HG03025 (cell line): ENCODE measurements around the gene KCNH4.
"Not testable (repeated sequence)": the region's sequence is repeated elsewhere in the genome, so short reads cannot be mapped to it uniquely, and the experiment has no call there.

Source experiments
- ATAC-seq: cut with Tn5 transposase; IDR thresholded peaks from one replicate; pipeline ENCODE4 v1.9.1; 2021; ENCODE audit warnings: mild to moderate bottlenecking, moderate library complexity; ENCODE audit not compliant: unreplicated experiment, low FRiP score

Gene KCNH4

DNA sequence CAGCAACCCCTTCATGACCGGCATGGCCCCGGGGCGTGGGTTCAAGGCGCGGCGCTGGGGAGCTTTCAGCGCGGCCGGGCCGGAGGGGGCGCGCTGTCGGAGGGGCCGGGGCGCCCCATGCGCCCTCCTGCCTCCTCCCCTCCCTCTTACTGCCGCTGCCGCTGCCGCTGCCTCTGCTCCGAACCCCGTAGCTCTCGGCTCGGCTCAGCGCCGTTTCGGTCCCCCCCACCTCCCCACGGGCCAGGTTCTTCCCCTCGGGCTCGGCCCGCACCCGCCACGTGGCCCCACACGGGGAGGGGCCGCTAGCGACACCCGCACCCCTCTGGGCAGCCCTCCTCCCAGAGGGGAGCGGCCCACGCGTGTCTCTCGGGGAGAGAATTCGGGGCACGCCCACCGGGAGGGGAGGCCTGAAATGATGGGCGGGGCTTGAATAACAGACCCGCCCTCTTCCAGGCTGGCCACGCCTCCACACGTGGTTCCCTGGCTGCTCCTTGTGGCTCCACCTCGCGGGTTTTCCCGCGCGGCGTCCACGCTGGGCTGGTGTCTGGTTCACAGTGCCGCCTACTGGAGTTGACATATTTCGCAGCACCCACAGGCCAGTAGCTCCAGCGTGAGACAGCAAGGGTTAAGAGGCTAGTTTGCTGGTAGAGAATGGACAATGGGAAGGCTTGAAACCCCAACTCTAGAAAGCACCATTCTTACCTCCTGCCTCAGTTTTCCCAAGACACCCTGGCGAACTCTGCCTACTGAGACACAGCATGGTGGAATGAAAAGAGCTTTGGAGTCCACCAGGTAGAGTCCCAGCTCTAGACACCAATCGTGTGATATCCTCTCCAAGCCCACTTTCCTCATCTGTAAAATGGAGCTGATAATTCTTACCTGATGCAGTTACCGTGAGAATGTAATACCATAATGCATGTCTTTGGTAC, at the start of gene KCNH4:
TSS of gene KCNH4 (minus strand) at position 221 of the 929 bp plus-strand sequence. CDS start at position 24, 197 bp downstream.
- no peak for ATAC-seq

DNA sequence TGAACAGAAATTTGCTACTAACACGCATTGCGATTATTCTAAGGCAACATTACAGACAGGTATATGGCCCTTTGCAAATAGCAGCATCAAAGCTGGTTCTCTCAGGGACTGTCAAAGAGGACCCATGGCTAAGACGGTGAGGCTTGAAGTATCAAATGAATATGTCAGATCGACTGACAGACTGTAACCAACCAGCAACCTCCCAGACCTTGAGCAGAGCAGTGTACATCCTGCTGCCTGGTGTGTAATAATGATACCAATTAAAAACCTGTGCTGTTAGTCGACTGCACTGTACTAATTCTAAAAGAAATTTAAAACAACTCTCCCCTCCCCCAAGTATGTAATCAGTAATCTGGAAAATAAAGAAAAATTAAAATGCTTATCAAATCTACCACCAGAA, 49.3 kb upstream of the KCNH4 start:
- ATAC-seq, result no peak

DNA sequence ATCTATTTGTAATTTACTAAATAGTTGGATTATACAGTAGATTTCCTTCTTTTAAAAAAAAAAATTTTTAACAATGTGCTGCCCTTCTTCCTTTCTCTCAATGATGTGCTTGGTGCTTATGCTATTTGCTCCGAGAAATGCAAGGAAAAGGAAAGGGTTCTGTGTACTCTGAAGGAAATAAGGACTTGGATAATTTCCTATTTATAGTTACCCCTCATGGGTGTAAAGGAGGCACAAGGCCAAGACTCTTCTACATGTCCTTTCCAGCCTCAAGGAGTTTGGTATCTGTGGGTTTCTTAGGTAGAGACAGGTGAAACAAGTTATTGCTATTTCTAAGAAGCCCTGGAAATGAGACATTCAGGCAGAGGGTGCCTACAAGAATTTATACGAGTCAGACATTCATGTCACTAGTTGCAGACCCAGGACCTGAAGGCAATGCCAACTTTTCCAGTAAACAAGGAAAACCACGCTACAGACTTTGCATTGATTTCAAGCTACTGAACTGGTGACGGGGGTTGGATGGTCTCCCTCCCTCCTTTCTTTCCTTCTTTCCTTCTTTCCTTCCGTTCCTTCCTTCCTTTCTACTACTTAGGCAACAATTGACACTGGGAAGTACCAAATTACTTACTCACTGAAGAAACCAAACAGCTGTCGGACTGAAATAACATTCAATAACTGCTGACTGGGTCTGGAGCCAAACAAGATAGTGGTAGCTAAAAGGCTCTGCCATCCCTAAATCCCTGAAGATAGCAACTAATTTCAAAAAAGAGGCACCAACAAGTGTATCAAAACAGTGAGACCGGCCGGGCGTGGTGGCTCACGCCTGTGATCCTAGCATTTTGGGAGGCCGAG, 47.1 kb upstream of the KCNH4 start:
- ATAC-seq, result no peak

DNA sequence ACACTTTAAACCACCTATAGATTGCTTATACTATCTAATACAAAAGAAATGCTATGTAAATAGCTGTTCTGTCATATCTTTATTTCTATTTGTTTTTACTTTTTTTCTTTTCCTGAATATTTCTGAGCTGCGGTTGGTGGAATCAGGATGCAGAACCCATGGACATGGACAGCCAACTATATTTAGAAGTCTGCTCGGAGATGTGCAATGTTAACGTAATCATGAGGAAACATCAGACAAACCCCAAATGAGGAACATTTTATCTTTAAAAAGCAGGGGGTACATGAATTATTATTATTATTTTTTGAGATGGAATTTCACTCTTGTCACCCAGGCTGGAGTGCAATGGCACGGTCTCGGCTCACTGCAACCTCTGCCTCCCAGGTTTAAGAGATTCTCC, 44.7 kb upstream of the KCNH4 start:
- ATAC-seq, result no peak

DNA sequence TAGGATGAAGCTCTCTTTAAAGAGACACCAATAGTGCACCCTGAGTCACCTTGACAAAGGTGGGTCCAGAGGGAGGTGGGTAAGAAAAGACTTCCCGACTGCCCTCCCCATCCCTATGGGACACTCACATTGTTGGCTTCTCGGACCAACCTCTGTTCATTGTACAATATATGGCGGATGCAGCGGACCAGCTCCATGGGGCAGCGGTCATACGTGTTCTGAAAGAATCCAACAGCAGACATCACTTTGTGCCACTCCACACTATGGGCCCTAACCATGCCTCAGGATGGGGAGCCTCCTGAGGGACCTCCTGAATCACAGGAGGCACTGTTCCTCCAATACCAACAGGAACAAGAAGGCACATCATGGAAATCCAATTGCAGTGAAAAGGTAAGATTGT, 43.7 kb upstream of the KCNH4 start:
- ATAC-seq, result no peak

DNA sequence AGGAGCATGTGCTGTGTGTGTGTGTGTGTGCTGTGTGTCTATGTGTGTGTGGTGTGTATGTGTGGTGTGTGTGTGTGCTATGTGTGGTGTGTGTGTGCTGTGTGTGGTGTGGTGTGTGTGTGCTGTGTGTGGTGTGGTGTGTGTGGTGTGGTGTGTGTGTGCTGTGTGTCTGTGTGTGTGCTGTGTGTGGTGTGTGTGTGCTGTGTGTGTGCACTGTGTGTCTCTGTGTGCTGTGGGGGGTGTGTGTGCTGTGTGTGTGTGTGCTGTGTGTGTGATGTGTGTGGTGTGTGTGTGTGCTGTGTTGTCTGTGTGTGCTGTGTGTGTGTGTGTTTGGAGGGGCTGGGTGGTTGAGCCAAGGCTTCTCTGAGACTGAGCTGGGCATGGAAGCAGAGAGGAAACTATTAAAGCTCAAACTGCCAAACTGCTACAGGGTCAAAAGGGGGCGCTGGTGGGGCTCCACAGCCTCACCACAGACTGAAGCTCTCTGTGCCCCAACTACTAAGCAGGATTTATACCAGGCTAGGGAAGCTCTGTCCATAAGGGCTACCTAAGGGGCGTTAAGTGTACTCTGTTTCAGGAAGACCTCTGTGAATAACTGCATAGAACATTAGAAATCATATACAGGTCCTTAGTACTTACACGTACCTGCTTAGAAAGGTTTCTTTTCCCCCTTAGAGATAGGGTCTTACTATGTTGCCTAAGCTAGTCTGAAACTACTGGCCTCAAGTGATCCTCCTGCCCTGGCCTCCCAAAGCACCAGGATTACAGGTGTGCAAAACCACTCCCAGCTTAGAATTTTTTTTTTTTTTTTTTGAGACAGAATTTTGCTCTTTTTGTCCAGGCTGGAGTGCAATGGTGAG, 41.2 kb upstream of the KCNH4 start:
- no peak for ATAC-seq

DNA sequence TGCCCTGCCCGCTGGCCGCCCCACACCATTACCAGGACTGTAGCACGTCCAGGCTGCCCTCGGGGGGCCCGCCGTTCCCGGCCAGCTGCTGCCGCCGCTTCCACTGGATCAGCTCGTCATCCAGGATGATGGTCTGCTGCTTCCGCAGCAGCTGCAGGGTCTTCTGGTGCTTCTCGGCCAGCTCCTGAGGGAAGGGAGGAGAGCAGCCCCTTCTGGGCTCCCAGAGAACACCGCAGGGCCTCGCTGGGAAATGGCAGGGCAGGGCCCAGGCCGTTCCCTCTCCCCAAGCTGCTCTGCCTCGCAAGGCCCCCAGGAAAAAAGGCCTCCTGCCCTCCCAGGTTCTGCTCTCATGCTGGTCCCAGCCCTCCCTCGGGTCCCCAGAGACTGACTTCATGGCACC, 38.3 kb upstream of the KCNH4 start:
- ATAC-seq, result not testable (repeated sequence)

DNA sequence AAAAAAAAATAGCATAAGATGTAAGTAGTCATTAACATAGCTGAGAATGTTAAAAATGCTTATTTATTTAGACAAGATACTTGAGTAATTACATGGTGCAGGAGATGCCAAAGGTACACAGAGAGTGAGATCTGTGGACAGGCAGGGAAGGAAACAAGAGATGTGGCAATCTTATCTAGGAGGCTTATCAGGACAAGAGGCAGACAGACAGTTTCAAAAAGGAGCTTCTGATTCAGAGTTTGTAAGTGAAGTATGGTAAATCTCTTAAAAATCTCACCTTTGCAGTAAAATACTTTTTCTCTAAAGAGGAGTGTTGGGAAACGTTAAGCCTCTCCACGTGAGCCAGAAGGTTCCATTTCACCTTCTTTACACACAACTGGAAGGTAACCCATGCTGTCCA, 33.2 kb upstream of the KCNH4 start:
- ATAC-seq, result no peak

DNA sequence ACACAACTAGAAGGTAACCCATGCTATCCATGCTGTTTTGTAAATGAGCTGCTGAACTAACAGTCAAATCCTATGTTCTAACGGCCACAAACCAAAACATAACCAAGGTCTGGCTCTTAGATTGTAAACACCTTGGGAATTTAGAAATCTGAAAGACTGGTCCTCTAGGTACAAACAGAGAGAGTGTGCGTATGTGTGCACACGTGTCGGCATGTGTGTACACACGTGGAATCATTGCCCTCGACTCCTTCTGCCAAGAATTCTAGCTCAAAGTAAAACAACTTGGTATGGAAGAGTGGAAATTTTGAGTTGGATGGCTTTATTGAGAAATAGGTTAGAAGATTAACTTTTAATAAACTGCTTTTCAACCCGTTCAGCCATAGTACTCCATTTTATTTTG, 31.4 kb upstream of the KCNH4 start:
- no peak for ATAC-seq

DNA sequence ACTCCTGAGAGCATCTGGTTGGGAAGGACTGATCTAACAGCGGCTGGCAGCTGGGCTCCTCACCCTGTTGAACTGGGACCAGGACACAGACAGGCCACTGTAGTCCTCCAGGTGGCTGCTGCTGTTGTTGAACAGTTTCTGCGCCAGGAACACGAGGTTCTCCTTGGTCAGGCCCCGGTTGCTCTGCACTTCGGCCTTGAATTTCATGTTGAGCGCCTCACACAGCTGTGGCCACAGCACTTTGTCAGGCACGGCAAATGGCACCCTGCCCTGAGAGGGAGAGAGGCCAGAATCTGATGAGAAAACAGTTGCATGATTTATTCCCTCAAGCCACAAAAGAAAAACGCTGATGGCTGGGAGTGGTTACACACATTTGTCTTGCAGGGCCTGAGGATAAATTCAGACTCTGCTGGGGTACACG, 31.0 kb upstream of the KCNH4 start:
- ATAC-seq, result not testable (repeated sequence)

DNA sequence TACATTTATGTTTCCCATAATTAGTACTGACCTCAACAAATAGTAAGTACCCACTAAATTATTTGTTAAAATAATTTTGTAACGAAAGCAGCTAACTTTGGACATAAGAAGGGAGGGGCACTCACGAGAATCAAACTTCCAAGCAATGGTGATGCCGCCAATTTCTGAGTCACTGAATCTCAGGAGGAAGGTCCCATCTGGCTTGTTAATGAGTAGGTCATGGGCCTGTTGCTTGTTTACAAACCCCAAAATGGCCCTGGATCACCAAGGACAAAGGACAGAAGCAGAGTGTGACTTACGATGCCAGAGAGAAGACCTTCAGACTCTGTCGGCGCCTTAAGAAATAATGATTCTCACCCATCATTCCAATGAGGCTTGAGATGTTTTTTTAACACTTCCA, 29.1 kb upstream of the KCNH4 start:
- ATAC-seq, result no peak

DNA sequence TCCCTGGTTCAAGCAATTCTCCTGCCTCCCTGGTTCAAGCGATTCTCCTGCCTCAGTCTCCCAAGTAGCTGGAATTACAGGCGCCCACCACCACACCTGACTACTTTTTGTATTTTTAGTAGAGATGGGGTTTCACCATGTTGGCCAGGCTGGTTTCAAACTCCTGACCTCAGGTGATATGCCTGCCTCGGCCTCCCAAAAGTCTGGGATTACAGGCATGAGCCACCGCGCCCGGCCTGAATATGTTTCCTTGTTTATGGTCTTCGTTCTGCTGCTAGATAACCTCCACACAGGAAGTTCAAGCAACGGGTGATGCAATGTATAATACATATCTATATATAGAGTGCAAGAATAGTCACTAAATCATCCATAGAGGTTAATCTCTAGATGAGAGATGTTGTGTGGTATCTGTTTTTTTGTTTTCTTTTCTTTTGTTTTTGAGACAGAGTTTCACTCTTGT, 25.2 kb upstream of the KCNH4 start:
- ATAC-seq, result not testable (repeated sequence)

DNA sequence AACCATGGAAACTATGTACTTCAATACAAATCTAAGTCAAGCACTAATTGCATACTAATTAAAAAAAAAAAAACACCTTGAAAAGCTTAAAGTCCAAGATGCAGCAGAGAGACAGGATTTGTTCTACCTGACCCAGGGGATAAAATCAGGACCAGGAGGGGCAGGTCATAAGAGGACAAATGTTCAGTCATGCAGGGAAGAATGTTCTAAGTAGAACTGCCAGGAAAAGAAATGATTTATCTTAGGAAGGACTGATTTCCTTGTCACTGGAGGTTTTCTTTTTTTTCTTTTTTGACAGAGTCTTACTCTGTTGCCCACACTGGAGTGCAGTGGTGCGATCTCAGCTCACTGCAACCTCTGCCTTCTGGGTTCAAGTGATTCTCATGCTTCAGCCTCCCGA, 22.4 kb upstream of the KCNH4 start:
- no peak for ATAC-seq

DNA sequence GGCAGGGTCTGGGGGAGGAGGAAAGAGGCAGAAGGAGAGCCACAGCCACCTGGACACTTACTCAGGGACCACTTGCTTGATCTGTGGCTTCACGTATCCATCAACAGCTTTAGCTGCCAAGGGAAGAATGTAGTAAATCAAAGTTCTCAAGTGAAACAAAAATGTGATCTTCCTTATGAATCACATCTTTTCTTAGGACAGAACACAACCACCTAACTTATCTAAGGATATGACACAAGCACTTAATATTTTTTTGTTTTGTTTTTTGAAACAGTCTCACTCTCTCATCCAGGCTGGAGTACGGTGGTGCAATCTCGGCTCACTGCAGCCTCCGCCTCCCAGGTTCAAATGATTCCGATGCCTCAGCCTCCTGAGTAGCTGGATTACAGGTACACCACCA, 21.8 kb upstream of the KCNH4 start:
- ATAC-seq, result no peak

DNA sequence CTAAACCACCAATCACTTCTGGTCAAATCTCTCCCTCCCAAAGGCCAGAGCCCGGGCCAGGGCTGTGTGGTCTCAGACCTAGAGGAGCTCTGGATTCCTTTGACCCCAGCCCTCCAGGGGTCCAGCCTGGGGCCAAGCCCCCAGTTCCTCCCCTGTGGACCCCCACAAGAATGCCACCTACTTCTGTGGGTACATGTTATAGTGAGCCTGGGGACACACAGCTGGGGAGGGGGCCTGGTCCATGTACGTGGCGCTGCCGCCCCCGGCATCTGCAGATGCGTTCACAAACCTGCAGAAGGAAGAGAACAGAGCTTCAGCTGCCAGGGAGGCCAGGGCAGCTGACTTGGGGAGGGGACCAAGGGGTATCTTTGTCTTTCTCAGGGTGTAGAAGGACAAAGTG, 21.2 kb upstream of the KCNH4 start:
- no peak for ATAC-seq

DNA sequence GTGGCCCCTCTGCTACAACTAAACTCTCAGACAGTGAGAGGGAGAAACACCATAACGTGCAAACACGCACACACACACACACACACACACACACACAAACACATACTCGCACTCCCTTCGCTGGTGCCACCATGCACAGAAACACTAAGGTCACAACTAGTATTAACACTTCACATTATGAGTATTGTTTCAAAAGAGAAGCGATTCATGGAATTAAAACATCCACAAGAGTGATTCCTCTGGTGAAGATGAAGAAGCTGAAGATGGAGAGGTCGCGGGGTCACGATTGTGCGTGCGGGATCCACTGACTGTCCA, 20.5 kb upstream of the KCNH4 start:
- ATAC-seq, result no peak

DNA sequence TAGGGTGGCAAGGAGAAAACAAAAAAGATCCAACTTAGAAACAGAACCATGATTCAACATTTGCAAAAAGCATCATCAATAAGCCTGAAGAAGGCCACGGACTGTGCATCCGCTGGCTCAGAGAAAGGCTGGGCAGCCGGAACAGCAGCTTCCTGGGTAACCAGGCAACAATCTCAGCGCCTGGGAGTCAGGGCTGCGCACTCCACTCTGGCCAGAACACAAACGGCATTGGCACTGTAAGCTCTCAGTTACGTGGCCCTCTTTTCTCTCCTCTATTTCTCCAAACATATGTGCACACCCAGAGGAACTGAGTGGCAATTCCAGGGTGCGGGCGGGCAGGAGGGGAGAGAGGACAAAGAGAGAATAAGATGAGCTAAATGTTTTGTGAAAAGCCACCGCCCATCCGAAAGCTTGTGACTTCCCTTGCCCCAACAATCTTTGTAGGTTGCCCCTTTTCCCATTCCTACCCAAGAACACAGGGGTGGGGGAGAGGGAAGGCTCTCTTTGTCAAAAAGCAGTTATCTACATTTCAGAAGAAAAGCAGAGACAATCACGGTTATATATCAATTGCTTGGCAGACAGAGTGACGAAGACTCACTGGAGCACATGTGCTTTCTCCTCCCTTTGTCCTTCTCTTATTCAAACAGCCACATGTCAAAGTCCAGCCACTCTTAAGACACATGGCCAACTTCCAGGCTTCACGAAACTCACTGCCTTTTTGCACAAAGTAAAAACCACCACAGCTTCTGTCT, 19.9 kb upstream of the KCNH4 start:
- no peak for ATAC-seq

DNA sequence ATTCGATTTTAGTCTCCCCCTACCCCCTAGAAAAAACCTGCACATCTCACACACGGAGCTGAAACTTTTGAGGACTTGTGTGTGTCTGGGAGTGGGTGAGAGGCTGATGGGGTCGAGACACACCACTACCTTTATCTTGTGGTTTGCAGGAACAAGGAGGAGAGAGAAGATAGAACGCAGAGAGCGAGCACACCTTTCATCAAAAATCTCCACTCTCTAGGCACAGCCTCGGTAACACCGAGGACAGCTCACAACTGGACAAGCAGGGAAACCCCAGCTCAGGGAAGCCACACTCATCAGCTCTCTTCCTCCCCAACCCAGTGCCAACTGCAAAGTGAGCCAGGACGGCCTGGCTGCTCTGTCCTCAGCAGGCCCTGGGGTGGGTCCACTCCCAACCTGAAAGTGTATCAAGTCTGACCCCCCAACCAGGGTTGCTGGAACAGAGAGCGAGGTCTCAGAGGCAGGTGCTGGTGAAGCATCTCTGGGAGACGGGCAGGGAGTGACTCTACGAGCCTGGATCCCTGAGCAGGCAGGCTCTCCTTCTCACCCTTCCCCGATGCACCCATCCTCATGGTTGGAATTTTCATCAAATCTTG, 18.6 kb upstream of the KCNH4 start:
- no peak for ATAC-seq

DNA sequence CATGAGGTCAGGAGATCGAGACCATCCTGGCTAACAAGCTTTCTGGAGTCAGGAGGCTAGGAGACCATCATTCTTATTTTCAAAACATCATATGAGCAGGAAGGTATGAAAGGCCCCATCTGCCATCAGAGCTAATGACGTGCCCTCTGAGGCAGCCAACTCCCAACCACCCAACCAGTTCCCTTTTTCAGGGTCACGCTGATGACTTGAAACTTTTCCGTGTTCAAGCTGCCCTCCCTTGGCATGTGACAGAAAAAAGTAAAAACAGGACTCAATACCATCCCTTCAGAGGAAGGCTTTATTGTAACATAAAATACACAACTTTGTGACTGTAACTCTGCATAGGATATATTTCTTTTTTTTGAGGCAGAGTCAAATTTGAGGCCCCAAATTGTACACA, 18.0 kb upstream of the KCNH4 start:
- ATAC-seq, result no peak
